HG03095 (cell line): ENCODE results near the gene LRRC8D.

Experiments
- ATAC-seq: cut with Tn5 transposase; IDR thresholded peaks from one replicate; pipeline ENCODE4 v1.9.1; 2021; ENCODE audit warnings: moderate library complexity; ENCODE audit not compliant: unreplicated experiment

LRRC8D gene

GRCh38 chr1:89890085-89890752 lies 69.4 kb downstream of the LRRC8D start:
- ATAC-seq: no peak

GRCh38 chr1:89892816-89893215 lies 72.0 kb downstream of the LRRC8D start:
- ATAC-seq: no peak

- ATAC-seq: no peak
These were observed 73.7 kb downstream of the LRRC8D start for GRCh38 chr1:89894210-89895201.

GRCh38 chr1:89896105-89896942 lies 75.5 kb downstream of the LRRC8D start:
- ATAC-seq: no peak

- ATAC-seq: no peak
These were observed 76.7 kb downstream of the LRRC8D start for GRCh38 chr1:89897347-89898133.

GRCh38 chr1:89898150-89898549 lies 77.3 kb downstream of the LRRC8D start:
- ATAC-seq: no peak

- ATAC-seq: no peak
These were observed 78.1 kb downstream of the LRRC8D start for GRCh38 chr1:89898695-89899470.

- no peak for ATAC-seq
These were observed 79.5 kb downstream of the LRRC8D start for GRCh38 chr1:89900323-89900722.

- no peak for ATAC-seq
These were observed 80.2 kb downstream of the LRRC8D start for GRCh38 chr1:89900791-89901708.

- no peak for ATAC-seq
These were observed 81.3 kb downstream of the LRRC8D start for GRCh38 chr1:89901957-89902669.

GRCh38 chr1:89903550-89903949 lies 82.7 kb downstream of the LRRC8D start:
- no peak for ATAC-seq

GRCh38 chr1:89904219-89904980 lies 83.6 kb downstream of the LRRC8D start:
- ATAC-seq: no peak

- no peak for ATAC-seq
These were observed 84.7 kb downstream of the LRRC8D start for GRCh38 chr1:89905395-89906058.

GRCh38 chr1:89906088-89906487 lies 85.3 kb downstream of the LRRC8D start:
- no peak for ATAC-seq

GRCh38 chr1:89907727-89908212 lies 86.9 kb downstream of the LRRC8D start:
- ATAC-seq: no peak

- no peak for ATAC-seq
These were observed 87.4 kb downstream of the LRRC8D start for GRCh38 chr1:89908273-89908671.
